Activated CD4-positive, alpha-beta T cell treated with anti-CD3 and anti-CD28 coated beads for 48 hours (primary cell): ENCODE data around the gene ZFYVE26.

Experiments used
- DNase-seq: peaks from one replicate; pipeline ENCODE4 v3.0.0-alpha.2; 2020

Gene ZFYVE26

GRCh38 chr14:67815573-67816225 is 691 bp downstream of the ZFYVE26 start:
- no peak for DNase-seq

GRCh38 chr14:67814821-67815220 is 1.6 kb downstream of the ZFYVE26 start:
- DNase-seq, result no peak

- DNase-seq, result no peak
Observed at GRCh38 chr14:67806246-67806645, 10.1 kb downstream of the ZFYVE26 start.

- no peak for DNase-seq
Observed at GRCh38 chr14:67800743-67801142, 15.6 kb downstream of the ZFYVE26 start.

GRCh38 chr14:67798731-67799130 is 17.7 kb downstream of the ZFYVE26 start:
- no peak for DNase-seq

GRCh38 chr14:67787673-67788072 is 28.7 kb downstream of the ZFYVE26 start:
- DNase-seq, result no peak

- no peak for DNase-seq
Observed at GRCh38 chr14:67785270-67786109, 30.9 kb downstream of the ZFYVE26 start.

GRCh38 chr14:67784244-67784823 is 32.1 kb downstream of the ZFYVE26 start:
- no peak for DNase-seq

GRCh38 chr14:67782090-67782489 is 34.3 kb downstream of the ZFYVE26 start:
- no peak for DNase-seq

GRCh38 chr14:67778792-67779191 is 37.6 kb downstream of the ZFYVE26 start:
- no peak for DNase-seq

- no peak for DNase-seq
Observed at GRCh38 chr14:67776653-67777322, 39.6 kb downstream of the ZFYVE26 start.

GRCh38 chr14:67773844-67774377 is 42.5 kb downstream of the ZFYVE26 start:
- no peak for DNase-seq

GRCh38 chr14:67768219-67768618 is 48.2 kb downstream of the ZFYVE26 start:
- DNase-seq, result no peak

- no peak for DNase-seq
Observed at GRCh38 chr14:67766035-67766680, 50.2 kb downstream of the ZFYVE26 start.

GRCh38 chr14:67765192-67765834 is 51.1 kb downstream of the ZFYVE26 start:
- no peak for DNase-seq

- DNase-seq, result no peak
Observed at GRCh38 chr14:67764496-67764895, 51.9 kb downstream of the ZFYVE26 start.

GRCh38 chr14:67763158-67763822 is 53.1 kb downstream of the ZFYVE26 start:
- no peak for DNase-seq

- no peak for DNase-seq
Observed at GRCh38 chr14:67762051-67762450, 54.3 kb downstream of the ZFYVE26 start.

GRCh38 chr14:67759916-67760315 is 56.5 kb downstream of the ZFYVE26 start:
- no peak for DNase-seq

GRCh38 chr14:67757175-67757574 is 59.2 kb downstream of the ZFYVE26 start:
- DNase-seq, result no peak

- no peak for DNase-seq
Observed at GRCh38 chr14:67756496-67756895, 59.9 kb downstream of the ZFYVE26 start.
